HepG2 (cell line): Measurements from ENCODE around the gene EEF1E1. TPM values are rescaled to one million over a fixed set of nuclear protein-coding genes. Genes with fewer than 3 reads are reported as not detected.

Experiments used
- ARNTL ChIP-seq: sonication (generic); formaldehyde crosslinking; IDR thresholded peaks from 2 replicates; pipeline ENCODE4 v1.4.0; 2020; ENCODE audit warnings: mild to moderate bottlenecking, missing genetic modification reagents
- ATAD3A ChIP-seq: sonication (generic); formaldehyde crosslinking; IDR thresholded peaks from 2 replicates; pipeline ENCODE4 v1.4.0; 2020; ENCODE audit warnings: missing genetic modification reagents
- BRCA1 ChIP-seq: sonication (generic); formaldehyde crosslinking; IDR thresholded peaks from 2 replicates; pipeline ENCODE4 v1.4.0; 2020; ENCODE audit warnings: missing genetic modification reagents
- FOXM1 ChIP-seq: sonication (generic); formaldehyde crosslinking; IDR thresholded peaks from 2 replicates; pipeline ENCODE4 v1.5.0; 2020; ENCODE audit warnings: missing genetic modification reagents
- GABPA ChIP-seq, 2 experiments: IDR thresholded peaks; 2 replicates each; pipeline ENCODE4 v1.6.1; 2011 to 2016; ENCODE audit warnings: low read depth in 2 of 2, low read length in 1 of 2, missing biosample characterization in 1 of 2, missing genetic modification characterization in 1 of 2
- HNRNPL ChIP-seq: fragments of 200-400 bp; formaldehyde crosslinking; IDR thresholded peaks from 2 replicates; pipeline ENCODE4 v1.6.1; 2017; ENCODE audit warnings: mild to moderate bottlenecking, low read depth, low read length
- HOXA3 ChIP-seq: sonication (generic); formaldehyde crosslinking; IDR thresholded peaks from 2 replicates; pipeline ENCODE4 v1.5.0; 2020; ENCODE audit warnings: missing genetic modification reagents
- KDM5A ChIP-seq: fragments of 200-600 bp; sonication (generic); IDR thresholded peaks from 2 replicates; pipeline ENCODE4 v1.7.0; 2018; ENCODE audit warnings: antibody characterized with exemption, mild to moderate bottlenecking, low read length, borderline replicate concordance
- KDM6A ChIP-seq: IDR thresholded peaks from 2 replicates; pipeline ENCODE4 v1.6.1; 2016; ENCODE audit warnings: low read depth
- KLF13 ChIP-seq: sonication (generic); formaldehyde crosslinking; IDR thresholded peaks from 2 replicates; pipeline ENCODE4 v1.4.0; 2020; ENCODE audit warnings: mild to moderate bottlenecking, missing genetic modification reagents
- MYPOP ChIP-seq: sonication (generic); formaldehyde crosslinking; IDR thresholded peaks from 2 replicates; pipeline ENCODE4 v1.8.1; 2023; ENCODE audit warnings: mild to moderate bottlenecking, moderate library complexity, missing genetic modification reagents
- NCOR1 ChIP-seq: fragments of 200-600 bp; sonication (generic); IDR thresholded peaks from 2 replicates; pipeline ENCODE4 v1.7.0; 2017; ENCODE audit warnings: antibody characterized with exemption, low read length, borderline replicate concordance
- SKI ChIP-seq: fragments of 450-650 bp; IDR thresholded peaks from one replicate; pipeline ENCODE4 v1.6.1; 2018; ENCODE audit warnings: mild to moderate bottlenecking; ENCODE audit not compliant: partially characterized antibody
- ZNF232 ChIP-seq: sonication (generic); formaldehyde crosslinking; IDR thresholded peaks from 2 replicates; pipeline ENCODE4 v1.4.0; 2020; ENCODE audit warnings: missing genetic modification reagents, borderline replicate concordance
- ZNF530 ChIP-seq: sonication (generic); formaldehyde crosslinking; IDR thresholded peaks from 2 replicates; pipeline ENCODE4 v1.5.0; 2020; ENCODE audit warnings: low read depth, mild to moderate bottlenecking, missing genetic modification reagents
- ZNF564 ChIP-seq: sonication (generic); formaldehyde crosslinking; IDR thresholded peaks from 2 replicates; pipeline ENCODE4 v1.8.1; 2023; ENCODE audit warnings: mild to moderate bottlenecking, missing genetic modification reagents
- ZNF746 ChIP-seq: sonication (generic); formaldehyde crosslinking; IDR thresholded peaks from 2 replicates; pipeline ENCODE4 v1.8.0; 2022; ENCODE audit warnings: mild to moderate bottlenecking, missing genetic modification reagents
- ZNF776 ChIP-seq: sonication (generic); formaldehyde crosslinking; IDR thresholded peaks from 2 replicates; pipeline ENCODE4 v1.4.0; 2020; ENCODE audit warnings: mild to moderate bottlenecking, missing genetic modification reagents
- ZNF878 ChIP-seq: sonication (generic); formaldehyde crosslinking; IDR thresholded peaks from 2 replicates; pipeline ENCODE4 v1.8.1; 2023; ENCODE audit warnings: mild to moderate bottlenecking, missing genetic modification reagents, moderate library complexity
- polyA plus RNA-seq, 8 experiments: library from polyadenylated mRNA; depleted of rRNA in 3 of 8; stranded (reverse) in 7 of 8; unstranded in 1 of 8; fragments of >200 nt; fragmentation: Illumina TruSeq in 4 of 8; extraction: Trizol in 4 of 8; gene quantifications; 2 replicates each; pipeline versions ENCODE4 v1.2.1 to v1.2.3, GENCODE V29; 2011 to 2016; ENCODE audit warnings: low read depth in 4 of 8, missing spikeins in 1 of 8, mixed read lengths in 1 of 8; ENCODE audit not compliant: insufficient read depth in 1 of 8
- total RNA-seq, 5 experiments: library from RNA; depleted of rRNA; stranded (reverse); fragments of >200 nt; fragmentation: Illumina TruSeq; extraction: Trizol; gene quantifications; 2 replicates each; pipeline ENCODE4 v1.2.3, GENCODE V29; 2016; ENCODE audit warnings: low read depth in 1 of 5
- TF ChIP-seq, protein P1 (sequence below): IDR thresholded peaks from 2 replicates; pipeline ENCODE4 v1.6.1; 2016; ENCODE audit warnings: missing compliant biosample characterization, missing genetic modification reagents, borderline replicate concordance
- TF ChIP-seq, protein P2 (sequence below): sonication (generic); formaldehyde crosslinking; IDR thresholded peaks from 2 replicates; pipeline ENCODE4 v1.5.0; 2020; ENCODE audit warnings: mild to moderate bottlenecking, missing genetic modification reagents
- TF ChIP-seq, protein P3 (sequence below): sonication (generic); formaldehyde crosslinking; IDR thresholded peaks from 2 replicates; pipeline ENCODE4 v1.5.1; 2020; ENCODE audit warnings: mild to moderate bottlenecking, moderate library complexity, missing genetic modification reagents

The EEF1E1 gene
- total and polyA plus RNA-seq, 2 of the 13 experiments (the other 11 are each of a cell fraction or from before 2014, with no cell fraction given), result 128 to 188 TPM

DNA sequence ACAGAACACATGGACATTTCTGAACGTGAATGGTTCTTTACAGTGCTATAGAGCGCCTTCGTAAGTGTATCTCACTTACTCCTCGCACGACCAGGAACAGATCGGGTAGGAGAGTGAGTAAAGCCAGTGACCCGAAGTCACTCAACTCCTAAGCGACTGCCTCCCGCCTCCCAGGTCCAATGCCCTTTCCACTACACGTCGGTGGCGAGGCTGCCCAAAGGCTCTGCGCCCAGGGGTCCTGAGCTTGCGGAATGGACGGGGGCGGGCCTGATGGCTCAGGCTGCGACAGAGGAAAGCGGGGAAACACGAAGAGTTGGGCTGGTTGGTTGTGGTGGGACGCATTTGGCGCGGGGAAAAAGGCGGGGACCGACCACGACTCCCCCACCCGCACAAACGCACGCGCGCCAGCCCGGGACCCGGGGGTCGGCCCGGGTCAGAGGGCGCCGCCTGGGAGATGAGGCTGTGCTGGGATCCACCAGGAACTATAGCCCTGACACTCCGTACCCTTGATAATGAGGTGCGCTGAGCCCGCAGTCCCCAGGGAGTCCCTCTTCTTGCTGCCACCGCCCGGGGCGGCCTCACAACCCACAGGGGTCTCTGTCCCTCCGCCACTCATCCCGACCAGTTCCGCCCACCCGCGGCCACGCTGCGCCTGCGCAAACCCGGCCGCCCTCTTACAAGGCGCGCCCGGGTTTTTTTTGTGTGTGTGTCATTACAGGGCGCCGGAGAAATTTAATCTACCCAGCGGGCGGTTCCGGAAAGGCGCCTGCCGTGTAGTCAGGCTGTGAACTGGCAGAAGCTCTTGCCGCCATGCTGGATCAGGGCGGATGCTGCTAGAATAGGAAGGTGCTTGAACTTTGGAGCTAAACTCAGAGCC is 38.3 kb downstream of the EEF1E1 start, which contains the start of gene BLOC1S5 (continued):
- TF ChIP-seq ARNTL (CRISPR knock-in tag), result no peak; the same call in 1 of the 2 replicates
- peak; percentile 19 for TF ChIP-seq SKI
- 0 out of 2 replicates have a peak, but pooled peaks have one; percentile 46 for TF ChIP-seq BRCA1 (CRISPR knock-in tag)
- peak; percentile 71; the same call in 1 of the 2 replicates for TF ChIP-seq MYPOP (CRISPR knock-in tag)
- 0 out of 2 replicates have a peak, but pooled peaks have one; percentile 41 for TF ChIP-seq KLF13
- TF ChIP-seq, protein P1, sequence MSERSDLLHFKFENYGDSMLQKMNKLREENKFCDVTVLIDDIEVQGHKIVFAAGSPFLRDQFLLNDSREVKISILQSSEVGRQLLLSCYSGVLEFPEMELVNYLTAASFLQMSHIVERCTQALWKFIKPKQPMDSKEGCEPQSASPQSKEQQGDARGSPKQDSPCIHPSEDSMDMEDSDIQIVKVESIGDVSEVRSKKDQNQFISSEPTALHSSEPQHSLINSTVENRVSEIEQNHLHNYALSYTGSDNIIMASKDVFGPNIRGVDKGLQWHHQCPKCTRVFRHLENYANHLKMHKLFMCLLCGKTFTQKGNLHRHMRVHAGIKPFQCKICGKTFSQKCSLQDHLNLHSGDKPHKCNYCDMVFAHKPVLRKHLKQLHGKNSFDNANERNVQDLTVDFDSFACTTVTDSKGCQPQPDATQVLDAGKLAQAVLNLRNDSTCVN (CRISPR knock-in tag), result no peak; the same call in 1 of the 2 replicates
- peak; percentile 71 for TF ChIP-seq GABPA (IDR thresholded peaks at IDR 0.05; ENCODE audit: low read depth, low read length)
- peak; percentile 95 for TF ChIP-seq GABPA (CRISPR knock-in tag; IDR thresholded peaks at IDR 0.05; ENCODE audit: low read depth)
- TF ChIP-seq ATAD3A (CRISPR knock-in tag), result no peak; the same call in 1 of the 2 replicates
- peak; percentile 73 for TF ChIP-seq ZNF564
- peak; percentile 21; the same call in 1 of the 2 replicates for TF ChIP-seq KDM6A
- peak; percentile 86; the same call in 1 of the 2 replicates for TF ChIP-seq ZNF776 (CRISPR knock-in tag)
- peak; percentile 82; the same call in 1 of the 2 replicates for TF ChIP-seq ZNF232
- 0 out of 2 replicates have a peak, but pooled peaks have one; percentile 30 for TF ChIP-seq ZNF530 (CRISPR knock-in tag)
- TF ChIP-seq HNRNPL, result peak; percentile 61; the same call in 1 of the 2 replicates
- TF ChIP-seq, protein P2, sequence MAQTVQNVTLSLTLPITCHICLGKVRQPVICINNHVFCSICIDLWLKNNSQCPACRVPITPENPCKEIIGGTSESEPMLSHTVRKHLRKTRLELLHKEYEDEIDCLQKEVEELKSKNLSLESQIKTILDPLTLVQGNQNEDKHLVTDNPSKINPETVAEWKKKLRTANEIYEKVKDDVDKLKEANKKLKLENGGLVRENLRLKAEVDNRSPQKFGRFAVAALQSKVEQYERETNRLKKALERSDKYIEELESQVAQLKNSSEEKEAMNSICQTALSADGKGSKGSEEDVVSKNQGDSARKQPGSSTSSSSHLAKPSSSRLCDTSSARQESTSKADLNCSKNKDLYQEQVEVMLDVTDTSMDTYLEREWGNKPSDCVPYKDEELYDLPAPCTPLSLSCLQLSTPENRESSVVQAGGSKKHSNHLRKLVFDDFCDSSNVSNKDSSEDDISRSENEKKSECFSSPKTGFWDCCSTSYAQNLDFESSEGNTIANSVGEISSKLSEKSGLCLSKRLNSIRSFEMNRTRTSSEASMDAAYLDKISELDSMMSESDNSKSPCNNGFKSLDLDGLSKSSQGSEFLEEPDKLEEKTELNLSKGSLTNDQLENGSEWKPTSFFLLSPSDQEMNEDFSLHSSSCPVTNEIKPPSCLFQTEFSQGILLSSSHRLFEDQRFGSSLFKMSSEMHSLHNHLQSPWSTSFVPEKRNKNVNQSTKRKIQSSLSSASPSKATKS, result no peak
- peak; percentile 100 for TF ChIP-seq HOXA3 (CRISPR knock-in tag)
- peak; percentile 87 for TF ChIP-seq KDM5A
- peak; percentile 61; the same call in 1 of the 2 replicates for TF ChIP-seq ZNF878 (CRISPR knock-in tag)
- no peak for TF ChIP-seq FOXM1 (CRISPR knock-in tag)
- TF ChIP-seq NCOR1, result no peak
- peak; percentile 67 for TF ChIP-seq ZNF746 (CRISPR knock-in tag)
- TF ChIP-seq, protein P3, sequence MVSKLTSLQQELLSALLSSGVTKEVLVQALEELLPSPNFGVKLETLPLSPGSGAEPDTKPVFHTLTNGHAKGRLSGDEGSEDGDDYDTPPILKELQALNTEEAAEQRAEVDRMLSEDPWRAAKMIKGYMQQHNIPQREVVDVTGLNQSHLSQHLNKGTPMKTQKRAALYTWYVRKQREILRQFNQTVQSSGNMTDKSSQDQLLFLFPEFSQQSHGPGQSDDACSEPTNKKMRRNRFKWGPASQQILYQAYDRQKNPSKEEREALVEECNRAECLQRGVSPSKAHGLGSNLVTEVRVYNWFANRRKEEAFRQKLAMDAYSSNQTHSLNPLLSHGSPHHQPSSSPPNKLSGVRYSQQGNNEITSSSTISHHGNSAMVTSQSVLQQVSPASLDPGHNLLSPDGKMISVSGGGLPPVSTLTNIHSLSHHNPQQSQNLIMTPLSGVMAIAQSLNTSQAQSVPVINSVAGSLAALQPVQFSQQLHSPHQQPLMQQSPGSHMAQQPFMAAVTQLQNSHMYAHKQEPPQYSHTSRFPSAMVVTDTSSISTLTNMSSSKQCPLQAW (CRISPR knock-in tag), result peak; percentile 82
